ENCODE results near the gene LYRM4.

LYRM4 gene

DNA sequence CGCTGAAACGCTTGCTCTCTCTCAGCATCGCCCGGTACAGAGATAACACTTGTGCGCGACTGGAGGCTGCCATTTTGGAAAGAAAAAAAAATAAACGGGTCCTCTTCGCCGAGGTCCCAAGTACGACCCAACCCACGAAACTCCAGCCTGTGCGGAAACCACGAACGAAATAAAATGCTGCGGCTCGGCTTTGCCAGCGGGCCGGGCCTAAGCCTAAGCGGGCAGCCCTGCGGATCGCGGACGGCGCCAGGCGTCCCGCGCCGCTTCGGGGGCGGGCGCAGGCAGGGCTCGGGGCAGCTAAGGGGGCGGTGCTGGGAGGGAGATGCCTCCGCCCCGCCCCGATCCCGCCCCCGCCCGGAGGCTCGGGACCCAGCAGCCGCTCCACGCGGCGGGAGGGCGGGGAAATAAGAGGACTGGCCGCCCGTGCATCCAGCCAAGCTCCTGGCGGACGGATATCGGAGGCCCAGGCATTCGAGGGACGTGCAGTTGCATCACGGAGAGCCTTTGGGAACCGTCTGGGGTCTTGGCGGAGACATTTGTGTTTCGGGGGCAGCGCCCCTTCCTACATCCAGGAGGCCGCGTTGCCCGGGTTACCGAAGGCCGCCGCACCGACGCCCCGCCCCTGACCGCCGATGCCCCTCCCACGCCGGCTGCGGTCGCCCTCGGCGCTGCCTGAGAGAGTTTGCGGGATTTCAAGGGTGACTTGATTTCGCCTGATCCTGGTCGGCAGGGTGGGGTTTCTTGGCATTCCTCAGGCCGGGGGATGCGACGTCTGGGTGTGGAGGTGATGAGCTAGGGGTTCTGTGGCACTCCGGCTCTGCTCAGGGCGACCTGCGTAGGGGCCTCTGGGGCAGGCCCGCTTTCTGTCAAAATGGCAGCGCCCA, at the start of gene LYRM4, which contains the start of gene FARS2:
Gene LYRM4, minus strand, starts transcription at position 290 of the 884 bp plus-strand sequence. Its CDS starts 217 bp downstream, at position 73.
Gene FARS2, plus strand, starts transcription at position 853 of the 884 bp plus-strand sequence.
- peak; percentile 84 to 100 (median 96) for DNase-seq

DNA sequence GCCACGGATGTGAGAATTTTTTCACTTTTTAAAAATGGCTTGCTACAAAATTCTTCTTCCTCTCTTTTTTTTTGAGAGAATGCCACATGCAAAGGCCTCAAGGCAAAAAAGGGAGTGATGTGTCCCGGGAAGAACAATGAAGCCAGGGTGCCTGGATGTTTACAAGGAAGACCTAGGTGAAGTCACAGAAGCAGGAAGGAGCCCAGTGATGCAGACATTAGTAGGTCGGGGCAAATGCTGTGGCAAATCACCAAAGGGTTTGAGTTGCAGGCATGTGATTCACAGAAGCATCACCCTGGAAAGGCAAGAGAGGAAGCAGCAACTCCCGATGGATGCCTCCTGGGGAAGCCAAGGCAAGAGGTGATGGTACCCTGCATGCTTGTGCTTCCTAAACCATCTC, 47.3 kb upstream of the LYRM4 start:
- no peak for DNase-seq

DNA sequence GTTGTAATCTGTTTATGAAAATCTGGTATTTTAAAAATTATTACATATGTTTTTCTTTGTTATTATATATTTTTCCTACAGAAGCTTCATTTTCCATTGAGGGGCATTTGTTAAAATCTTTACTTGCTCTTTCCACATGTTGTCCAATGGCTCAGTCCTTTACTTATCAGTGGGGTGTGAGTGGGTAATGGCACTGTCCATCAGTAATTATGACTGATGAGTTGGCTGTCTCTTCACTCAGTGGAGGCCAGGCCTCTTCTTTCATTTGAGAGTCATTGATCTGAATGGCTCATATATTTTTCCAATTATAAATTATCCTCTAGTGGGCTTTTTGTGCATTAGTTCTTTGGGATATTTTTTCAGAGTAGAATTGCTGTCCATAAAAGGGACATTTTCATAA, 46.3 kb upstream of the LYRM4 start:
- no peak for DNase-seq

DNA sequence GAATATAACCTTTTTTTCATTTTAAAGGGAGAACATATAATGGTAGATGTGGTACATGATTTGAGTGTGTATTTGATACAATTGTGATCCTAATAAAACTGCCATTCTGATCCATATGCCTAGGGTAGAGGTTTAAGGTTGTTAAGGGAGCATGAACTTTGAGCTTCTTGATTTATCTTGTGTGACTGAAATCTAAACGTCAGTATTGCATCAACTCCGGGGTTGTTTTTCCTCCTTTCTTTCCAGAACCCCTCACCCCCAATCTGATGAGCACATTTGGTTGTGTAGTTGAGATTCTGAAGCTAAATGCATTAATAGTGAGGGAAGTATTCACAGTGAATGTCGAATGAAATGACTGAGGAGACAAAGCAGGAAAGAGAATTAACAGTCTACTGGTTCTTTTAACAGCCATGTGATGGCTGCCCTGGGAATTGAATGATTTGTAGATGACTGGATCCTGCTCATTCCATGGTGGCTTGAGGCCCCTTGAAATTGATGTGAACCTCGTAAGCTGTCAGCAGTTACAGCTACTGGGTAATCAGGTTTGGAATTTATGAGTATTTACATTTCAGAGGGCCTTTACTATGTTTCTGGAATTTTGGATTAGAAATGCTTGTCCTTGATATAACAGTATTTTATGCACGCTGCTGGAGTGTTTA, 45.3 kb upstream of the LYRM4 start:
- DNase-seq: no peak

DNA sequence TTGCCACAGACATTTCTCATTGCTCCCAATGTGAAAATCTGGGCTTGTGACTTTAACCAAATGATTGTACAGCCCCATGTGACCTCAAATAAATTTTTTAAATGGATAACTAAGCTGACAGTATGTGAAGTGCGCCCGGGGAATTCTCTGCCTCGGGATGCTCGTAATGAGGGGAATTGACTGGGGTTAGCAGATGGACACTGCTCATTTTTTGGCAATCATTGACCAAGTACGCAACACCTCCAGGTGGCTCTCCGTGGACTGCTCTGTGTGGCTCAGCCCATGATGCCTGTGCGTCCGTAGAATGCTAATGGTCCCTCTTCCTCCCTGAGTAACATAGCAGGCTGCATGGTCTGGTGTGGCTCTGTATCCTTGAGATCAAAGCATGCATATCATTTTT, 42.9 kb upstream of the LYRM4 start:
- DNase-seq: no peak

DNA sequence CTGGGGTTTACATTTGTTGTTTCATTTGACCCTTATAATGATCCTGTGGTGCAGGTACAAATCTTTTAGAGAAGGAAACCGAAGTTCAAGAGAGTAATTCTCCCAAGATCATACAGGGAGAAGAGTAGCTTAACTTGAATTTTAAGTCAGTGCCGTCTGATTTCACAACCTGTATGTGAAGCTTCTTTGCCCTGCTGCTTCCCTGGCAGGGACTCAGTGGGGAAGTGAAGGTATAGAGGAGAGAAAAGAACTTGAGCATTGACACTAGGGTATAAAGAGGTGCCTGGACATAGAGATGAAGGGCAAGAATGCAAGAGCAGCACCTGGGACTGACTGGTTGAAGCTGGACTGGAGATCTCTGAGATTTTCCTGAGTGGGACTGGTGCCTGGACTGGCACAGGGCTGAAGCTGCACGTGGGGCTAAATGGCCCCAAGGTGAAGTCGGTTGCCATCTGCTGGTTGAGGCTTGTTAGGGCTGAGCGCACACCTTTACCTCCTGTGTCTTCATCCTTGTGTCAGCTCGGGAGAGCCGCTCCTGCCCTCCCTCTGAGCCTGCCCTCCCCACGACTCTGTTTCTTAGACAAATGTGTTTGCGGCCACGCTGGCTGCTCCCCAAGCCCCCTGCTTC, 42.4 kb upstream of the LYRM4 start:
- peak; percentile 0 to 51 (median 19) for DNase-seq

DNA sequence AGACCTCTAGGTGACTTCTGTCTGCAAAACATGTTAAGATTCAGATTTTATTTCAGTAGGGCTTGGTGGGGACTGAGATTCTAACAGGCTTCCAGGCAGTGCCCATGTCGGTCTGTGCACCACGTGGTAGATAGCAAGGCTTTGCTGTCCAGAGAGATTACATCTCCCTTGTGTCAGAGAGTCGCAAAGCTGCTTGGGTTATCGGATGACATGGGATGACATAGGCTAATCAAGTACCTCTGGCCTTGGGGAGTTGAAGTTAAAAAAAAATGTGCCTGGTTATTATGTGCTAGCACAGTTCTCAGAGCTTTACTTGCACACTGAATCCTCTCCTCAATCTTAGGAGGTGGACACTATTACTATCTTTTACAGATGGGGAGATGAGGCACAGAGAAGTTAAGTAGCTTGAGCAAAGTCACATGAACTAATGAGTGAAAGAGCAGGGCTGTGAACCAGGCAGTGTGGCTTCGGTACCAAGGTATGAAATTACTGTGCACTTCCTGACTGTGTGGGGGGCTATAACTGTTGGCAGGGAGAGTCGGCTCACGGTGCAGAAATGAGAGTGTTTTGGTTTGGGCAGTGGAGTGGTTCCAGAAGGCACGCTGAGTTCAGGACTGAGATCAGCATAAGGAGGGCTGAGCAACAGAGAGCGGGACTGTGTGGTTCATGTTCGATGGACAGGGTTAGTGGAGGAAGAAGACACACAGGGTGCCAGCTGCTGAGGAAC, 41.6 kb upstream of the LYRM4 start:
- no peak for DNase-seq

DNA sequence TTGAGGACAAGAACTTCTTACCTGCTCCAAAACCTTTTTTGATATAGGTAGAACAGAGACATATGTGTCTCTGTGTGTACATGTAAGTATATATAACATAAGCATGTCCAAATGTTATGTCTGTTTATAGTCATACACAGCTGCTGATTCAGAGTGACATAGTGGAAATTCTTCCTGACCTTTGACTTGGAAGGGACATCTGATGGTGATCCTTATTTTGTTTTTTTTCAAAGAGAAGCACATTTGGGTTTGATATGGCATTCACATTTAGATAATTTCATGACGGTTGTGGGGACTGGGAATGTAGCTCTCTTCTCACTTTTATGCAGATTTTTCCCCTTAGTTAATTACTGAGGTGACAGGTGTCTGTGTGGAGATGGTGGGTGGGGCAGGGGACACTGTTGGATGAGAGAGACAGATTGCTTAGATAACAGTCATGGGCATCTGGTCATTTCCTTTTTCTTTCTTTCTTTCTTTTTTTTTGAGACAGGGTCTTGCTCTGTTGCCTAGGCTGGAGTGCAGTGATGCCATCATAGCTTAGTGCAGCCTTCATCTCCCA, 39.5 kb upstream of the LYRM4 start:
- DNase-seq: no peak

DNA sequence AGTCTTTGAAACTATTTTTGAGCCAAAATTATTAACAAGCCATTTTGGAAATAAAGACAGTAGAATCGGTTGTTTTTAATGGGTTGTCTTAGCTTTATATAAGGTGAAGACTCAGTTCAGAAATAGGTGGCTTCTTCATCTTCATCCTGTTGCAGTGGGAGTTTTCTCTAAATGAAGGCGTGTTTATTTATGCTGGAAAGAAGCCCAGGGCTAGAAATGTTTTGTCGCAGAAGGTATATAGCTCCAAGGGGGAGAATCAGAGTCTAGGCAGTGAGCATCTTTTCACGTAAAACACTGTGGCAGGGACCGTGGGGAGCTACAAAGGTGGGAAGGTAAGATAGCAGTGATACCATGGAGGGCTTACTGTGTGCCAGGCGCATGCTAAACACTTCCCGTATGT, 34.9 kb upstream of the LYRM4 start:
- DNase-seq: no peak

DNA sequence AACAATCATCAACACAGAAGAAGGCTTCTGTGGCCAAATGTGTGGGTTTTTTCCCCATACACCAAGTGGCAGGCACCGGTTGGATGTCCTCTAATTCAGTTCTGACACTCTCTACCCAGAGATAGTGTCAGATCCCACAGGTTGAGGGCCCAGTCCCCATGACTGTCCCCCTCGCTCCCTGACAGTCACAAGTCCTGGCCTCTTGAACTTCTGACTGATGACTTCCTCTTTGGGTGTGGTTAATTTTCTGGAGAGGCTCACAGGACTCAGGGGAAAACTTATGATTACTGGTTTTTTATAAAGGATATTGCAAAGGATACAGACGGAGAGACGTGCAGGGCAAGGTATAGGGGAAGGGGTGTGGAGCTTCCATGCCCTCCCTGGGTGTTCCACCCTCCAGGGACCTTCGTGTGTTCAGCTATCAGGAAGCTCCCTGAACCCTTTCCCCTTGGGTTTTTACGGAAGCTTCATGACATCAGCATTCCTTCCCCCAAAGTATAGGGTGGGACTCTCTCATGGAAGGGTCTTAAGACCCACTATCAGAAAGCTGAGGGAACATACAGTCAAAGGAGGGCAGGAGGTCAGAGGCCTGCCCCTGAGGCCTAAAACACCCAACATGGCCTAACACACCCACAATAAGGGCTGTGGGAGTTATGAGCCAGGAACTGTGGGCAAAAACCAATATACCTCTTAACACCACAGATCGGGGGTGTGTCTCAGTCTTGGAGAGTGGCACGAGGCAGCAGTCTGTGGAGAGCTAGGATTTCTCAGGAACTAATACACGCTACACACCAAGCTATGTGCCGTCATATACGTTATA, 33.9 kb upstream of the LYRM4 start:
- DNase-seq: no peak

DNA sequence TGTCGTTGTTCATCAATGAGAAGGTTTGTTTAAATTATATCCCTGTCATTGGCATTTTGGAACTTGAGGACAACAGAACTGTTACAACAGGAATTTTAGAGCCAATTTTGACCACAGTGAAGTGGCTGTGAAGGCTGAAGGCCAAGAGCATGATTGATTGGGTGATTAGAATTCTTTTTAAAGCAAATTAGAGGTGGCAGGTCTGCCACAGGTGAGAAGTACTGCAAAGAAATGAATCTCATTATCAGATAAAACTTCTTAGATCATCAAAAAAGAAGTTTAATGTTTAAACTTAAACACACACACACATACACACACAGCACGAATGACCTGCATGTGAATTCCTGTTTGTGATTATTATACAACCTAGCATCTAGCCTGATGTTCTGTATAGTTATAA, 32.9 kb upstream of the LYRM4 start:
- DNase-seq: no peak

DNA sequence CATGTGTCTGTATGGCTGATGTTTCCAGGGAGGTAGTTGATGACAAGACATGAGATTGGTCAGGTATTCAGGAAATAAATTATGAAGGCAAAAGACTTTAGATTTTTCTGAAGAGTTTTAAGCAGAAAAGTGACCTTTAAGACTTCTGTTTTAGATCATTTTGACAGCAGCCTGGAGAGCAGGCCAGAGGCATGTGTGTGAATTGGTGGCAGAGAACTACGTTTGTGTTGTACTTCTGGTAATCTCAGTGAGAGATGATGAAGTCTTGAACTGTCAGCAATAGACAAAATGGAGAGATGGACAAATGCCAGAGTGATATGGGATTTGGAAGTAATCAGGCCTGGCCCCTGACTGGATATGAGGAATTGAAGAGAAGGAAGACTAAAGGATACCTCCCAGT, 31.4 kb upstream of the LYRM4 start:
- DNase-seq: no peak

DNA sequence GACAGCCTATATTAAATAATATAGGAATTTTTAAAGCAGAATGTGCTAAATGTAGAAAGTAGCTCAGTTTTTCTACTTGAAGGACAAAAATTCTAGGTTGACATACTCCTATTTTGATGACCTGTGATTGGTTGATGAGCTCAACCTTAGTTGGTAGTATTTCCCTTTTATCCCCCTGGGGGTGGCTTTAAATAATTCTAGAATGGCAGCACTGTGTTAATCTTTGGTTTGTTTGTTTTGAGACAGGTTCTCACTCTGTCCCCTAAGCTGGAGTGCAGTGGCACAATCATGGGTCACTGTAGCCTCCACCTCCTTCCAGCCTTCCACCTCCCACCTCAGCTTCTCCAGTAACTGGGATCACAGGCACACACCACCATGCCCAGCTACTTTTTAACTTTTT, 29.8 kb upstream of the LYRM4 start:
- no peak for DNase-seq

DNA sequence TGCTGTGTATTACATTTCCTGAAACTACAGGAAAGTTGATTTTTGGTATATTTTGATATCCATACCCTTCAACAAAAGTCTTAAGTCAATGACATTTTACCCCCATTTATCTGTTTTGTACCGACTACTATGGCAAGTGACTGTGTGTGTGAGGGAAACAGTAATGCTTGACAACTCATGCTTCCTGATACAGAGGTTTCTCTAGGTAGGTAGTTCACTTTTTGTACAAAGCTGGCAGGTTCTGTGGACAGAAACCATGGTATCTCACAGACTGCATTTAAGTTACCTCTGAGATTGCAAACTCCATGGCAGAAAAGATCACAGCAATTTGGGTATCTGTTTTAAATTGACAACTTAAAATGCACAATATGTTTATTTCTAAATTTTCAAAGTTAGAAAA, 29.3 kb upstream of the LYRM4 start:
- no peak for DNase-seq

DNA sequence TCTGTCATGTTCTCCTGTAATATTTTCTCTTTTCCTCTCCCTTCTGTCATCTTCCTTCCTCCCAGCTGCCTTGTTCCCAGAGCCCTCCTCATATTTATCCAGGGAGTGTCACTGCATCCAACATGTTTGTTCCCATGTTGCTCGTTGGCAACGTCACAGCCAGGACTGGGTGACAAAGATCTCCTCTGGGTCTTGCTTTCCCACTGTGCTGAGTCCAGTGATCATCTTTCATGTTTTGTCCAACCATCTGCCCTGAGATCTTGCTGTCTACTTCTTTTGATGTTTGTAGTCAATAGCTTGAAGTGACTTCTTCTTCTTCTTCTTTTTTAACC, 27.2 kb upstream of the LYRM4 start:
- no peak for DNase-seq

DNA sequence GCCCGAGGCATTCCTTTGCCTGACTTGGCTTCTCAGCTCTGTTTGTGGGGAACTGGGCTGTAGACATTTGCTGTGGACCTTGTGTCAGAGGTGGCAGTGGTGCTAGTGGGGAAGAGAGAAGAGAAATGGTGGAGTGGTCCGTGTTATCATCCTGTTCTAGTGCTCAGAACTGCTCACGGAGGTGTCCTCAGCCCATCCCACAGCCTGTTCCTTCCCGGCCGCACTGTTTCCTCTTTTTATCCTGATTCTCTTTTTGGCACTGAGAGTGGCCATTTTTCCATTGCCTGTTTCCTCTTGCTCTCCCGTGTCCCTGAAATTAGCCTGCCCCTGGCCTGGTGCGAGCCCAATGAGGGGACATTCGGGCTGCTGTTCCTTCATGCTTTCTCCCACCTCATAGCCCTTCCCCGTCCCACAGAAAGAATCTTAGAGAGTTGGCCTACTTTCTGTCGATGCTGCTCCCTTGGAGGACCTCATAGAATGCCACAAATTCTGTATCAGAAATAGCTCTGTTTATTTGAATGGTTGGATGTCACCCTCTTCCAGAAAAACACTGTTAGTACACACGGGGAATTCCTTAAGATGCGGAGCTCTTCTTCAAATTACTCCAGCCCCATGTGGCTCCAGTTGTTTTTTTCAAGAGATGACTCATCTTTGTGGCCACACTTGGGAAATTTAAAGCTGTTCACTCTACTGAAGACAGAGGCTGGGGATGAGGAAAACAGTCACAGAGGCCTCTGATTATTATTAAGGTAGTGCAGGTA, 26.6 kb upstream of the LYRM4 start:
- DNase-seq: no peak

DNA sequence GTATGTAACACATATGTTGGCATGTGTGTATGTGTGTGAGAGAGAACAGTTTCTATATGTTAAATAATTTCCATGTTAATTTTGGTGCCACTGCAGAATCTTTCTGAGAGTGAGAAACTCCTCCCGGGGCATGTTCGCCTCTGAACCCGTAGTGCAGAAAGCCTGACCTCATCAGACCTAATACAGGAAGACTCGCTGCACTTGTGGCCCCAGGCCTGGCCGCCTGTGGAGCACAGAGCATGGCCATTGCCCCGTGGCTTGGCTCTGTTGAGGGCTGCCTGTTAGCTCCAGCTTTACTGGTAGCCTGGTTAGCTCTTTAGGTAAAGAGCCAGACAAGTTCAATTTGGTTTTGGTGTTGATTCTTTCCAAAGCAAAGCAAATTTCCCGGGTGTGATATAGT, 26.0 kb upstream of the LYRM4 start:
- no peak for DNase-seq

DNA sequence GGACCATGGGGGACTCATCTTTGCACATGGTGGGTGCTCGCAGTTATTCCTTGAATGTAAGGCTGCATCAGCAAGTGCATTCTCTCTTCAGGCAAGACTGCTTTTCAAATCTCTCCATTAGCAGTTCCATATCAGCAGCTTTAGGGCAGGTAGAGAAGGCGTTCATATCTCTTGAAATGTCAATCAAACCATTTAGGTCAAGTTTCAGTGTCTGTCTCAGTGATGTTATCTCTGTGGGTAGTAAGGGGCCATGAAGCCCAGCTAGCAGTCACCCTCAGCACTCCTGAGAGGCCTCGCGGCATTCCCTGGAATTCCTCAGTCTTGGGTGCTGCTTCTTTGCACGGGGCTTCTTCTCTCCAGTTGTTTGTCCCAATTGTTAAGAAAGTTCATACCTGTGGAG, 24.8 kb upstream of the LYRM4 start:
- no peak for DNase-seq

DNA sequence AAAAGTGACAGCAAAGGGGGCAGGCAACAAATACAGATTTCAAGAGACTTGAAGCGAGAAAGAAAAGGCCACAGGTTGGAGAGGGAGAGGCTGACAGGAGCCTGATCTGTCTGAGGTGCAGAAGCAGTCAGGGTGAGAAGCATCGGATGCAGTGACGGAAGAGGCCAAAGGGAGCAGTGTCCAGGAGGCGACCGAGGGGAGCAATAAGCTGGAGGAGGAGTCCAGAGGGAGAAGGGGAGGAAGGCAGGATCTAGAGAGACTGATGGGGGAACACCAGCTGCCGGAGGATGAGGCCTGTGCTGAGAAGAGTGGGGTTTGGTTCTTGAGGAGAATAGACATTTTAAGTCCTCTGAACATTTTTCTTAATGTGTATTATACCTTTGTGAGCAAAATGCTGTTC, 24.3 kb upstream of the LYRM4 start:
- no peak for DNase-seq

DNA sequence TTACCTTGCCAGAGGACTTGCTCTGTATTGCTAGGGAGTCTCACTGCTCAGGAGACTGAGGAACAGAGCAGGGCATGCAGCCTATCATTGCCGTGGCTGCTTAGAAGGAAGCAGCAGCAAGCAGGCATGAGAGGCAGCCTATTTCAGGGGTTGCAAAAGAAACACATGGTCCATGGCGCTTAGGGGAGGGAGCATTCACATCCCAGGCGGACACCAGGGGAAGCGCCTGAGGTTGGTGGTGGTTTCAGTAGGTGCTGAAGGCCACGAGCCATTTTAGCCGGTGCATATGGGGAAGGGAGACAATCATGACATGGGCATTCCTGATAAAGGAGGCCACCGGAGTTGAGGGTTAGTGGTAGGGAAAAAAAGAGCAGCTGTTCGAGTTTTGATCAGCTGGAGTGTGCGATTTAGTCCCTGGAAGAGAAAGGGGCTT, 21.5 kb upstream of the LYRM4 start:
- no peak for DNase-seq

DNA sequence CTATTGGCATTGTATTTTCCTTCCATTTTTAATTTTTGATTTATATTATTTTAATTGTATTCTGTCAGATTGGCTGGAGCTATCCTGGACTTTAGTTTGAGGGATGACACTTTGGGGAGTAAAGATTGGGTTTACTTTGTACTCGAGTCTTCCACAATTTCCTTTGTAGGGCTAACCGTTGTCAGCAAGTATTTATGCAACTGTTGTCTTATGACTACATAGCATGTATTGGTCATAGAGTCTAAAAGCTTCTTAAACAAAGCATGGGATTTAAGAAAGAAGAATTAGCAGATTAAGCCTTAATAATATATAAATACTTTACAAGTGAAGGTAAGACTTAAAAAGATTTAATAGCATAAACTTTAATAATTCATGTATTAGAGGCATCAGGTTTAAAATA, 20.2 kb upstream of the LYRM4 start:
- DNase-seq: no peak

Measured in stimulated activated naive CD4-positive, alpha-beta T cell (primary cell).